H1 (cell line): ENCODE results near the gene ALK. TPM values are rescaled to one million over a fixed set of nuclear protein-coding genes. Genes with fewer than 3 reads are reported as not detected.

Experiments used
- CEBPB ChIP-seq: IDR thresholded peaks from 2 replicates; pipeline ENCODE4 v1.6.1; 2012; ENCODE audit warnings: low read depth, low read length
- EGR1 ChIP-seq: IDR thresholded peaks from 2 replicates; pipeline ENCODE4 v1.6.1; 2011; ENCODE audit warnings: low read depth, low read length, borderline replicate concordance
- FOSL1 ChIP-seq: IDR thresholded peaks from 2 replicates; pipeline ENCODE4 v1.6.1; 2011; ENCODE audit warnings: mild to moderate bottlenecking, low read depth, low read length, moderate library complexity; ENCODE audit not compliant: insufficient read depth
- JUND ChIP-seq: IDR thresholded peaks from 2 replicates; pipeline ENCODE4 v1.6.1; 2011; ENCODE audit warnings: mild to moderate bottlenecking, improper control_type of control experiment, low read length
- NANOG ChIP-seq: IDR thresholded peaks from 2 replicates; pipeline ENCODE4 v1.6.1; 2011; ENCODE audit warnings: low read length, low read depth, mild to moderate bottlenecking, inconsistent platforms; ENCODE audit not compliant: insufficient read depth, poor library complexity, severe bottlenecking
- NRF1 ChIP-seq: IDR thresholded peaks from 2 replicates; pipeline ENCODE4 v1.6.1; 2011; ENCODE audit warnings: mild to moderate bottlenecking, low read depth, low read length, improper control_type of control experiment
- RBBP5 ChIP-seq: IDR thresholded peaks from 2 replicates; pipeline ENCODE4 v1.7.1; 2012; ENCODE audit warnings: low read depth, mild to moderate bottlenecking, inconsistent platforms, low read length, moderate library complexity, borderline replicate concordance
- SAP30 ChIP-seq: fragments of 300-600 bp; sonication (generic); IDR thresholded peaks from 2 replicates; pipeline ENCODE4 v1.7.1; 2012; ENCODE audit warnings: low read length, moderate library complexity, mild to moderate bottlenecking, inconsistent platforms; ENCODE audit not compliant: insufficient read depth, insufficient replicate concordance
- SIX5 ChIP-seq: IDR thresholded peaks from 2 replicates; pipeline ENCODE4 v1.6.1; 2011; ENCODE audit warnings: mild to moderate bottlenecking, low read depth, low read length
- SP4 ChIP-seq: IDR thresholded peaks from 2 replicates; pipeline ENCODE4 v1.6.1; 2012; ENCODE audit warnings: low read length, inconsistent platforms
- TAF1 ChIP-seq: IDR thresholded peaks from 2 replicates; pipeline ENCODE4 v1.6.1; 2011; ENCODE audit warnings: mild to moderate bottlenecking, low read depth, low read length
- USF2 ChIP-seq: IDR thresholded peaks from 2 replicates; pipeline ENCODE4 v1.6.1; 2011; ENCODE audit warnings: low read length, improper control_type of control experiment
- polyA plus RNA-seq, 7 experiments: library from polyadenylated mRNA; depleted of rRNA in 3 of 7; stranded (reverse) in 5 of 7; unstranded in 2 of 7; fragments of >200 nt in 5 of 7; fragments of 200-250 nt in 2 of 7; gene quantifications; 1 replicate in 5 of 7; 2 replicates in 1 of 7; 4 replicates in 1 of 7; pipeline versions ENCODE4 v1.2.1 to v1.2.3, GENCODE V29; 2011 to 2013; ENCODE audit warnings: missing spikeins in 2 of 7, mixed read lengths in 2 of 7
- total RNA-seq: library from RNA; stranded (reverse); fragmentation: NEBNext Ultra II Directional; extraction: Animal tissue kit (Norgen Biotek cat#: 25700); gene quantifications from 2 replicates; pipeline ENCODE4 v1.2.1, GENCODE V29; 2021

ALK gene
- total and polyA plus RNA-seq, 2 of the 8 experiments (the other 6 are each of a cell fraction or from before 2014, with no cell fraction given) = 0.02 to 0.09 TPM

GRCh38 chr2:29526587-29527586 is 394.5 kb downstream of the ALK start (continued):
- TF ChIP-seq CEBPB (no peak), TAF1 (no peak), USF2 (no peak), NRF1 (no peak), SAP30 (no peak), SP4 (no peak), FOSL1 (no peak), EGR1 (no peak), JUND (no peak), SIX5 (no peak), RBBP5 (no peak), NANOG (no peak)
